Activated T-cell treated with anti-CD3 and anti-CD28 coated beads, Interleukin-2, amount 50 U/mL, for 24 hours (primary cell): Measurements from ENCODE around the gene AK4.
"Not testable (repeated sequence)": the region's sequence is repeated elsewhere in the genome, so short reads cannot be mapped to it uniquely, and the experiment has no call there.

Experiments
- DNase-seq: peaks from one replicate; pipeline ENCODE4 v3.0.0-alpha.2; 2020
- H3K27ac Mint-ChIP-seq: 2 replicates; pipeline ENCODE4 v1.8.0; 2020; ENCODE audit warnings: mild to moderate bottlenecking, mixed read lengths
- H3K27me3 Mint-ChIP-seq: 2 replicates; pipeline ENCODE4 v1.8.0; 2020; ENCODE audit warnings: mixed read lengths
- H3K36me3 Mint-ChIP-seq: 2 replicates; pipeline ENCODE4 v1.8.0; 2020; ENCODE audit warnings: low read depth, mixed read lengths
- H3K4me1 Mint-ChIP-seq: 2 replicates; pipeline ENCODE4 v1.8.0; 2020; ENCODE audit warnings: low read depth, mixed read lengths
- H3K4me3 Mint-ChIP-seq: 2 replicates; pipeline ENCODE4 v1.8.0; 2020; ENCODE audit warnings: mild to moderate bottlenecking, moderate library complexity, mixed read lengths
- H3K9me3 Mint-ChIP-seq: 2 replicates; pipeline ENCODE4 v1.8.0; 2020; ENCODE audit warnings: mixed read lengths

AK4 gene

GRCh38 chr1:65163201-65163805, 15.3 kb downstream of the AK4 start:
- DNase-seq: no peak
- Mint-ChIP-seq H3K27me3 (peaks cover 10% of the 10 kb centered on the region), H3K4me1 (peaks cover 2% of the 10 kb centered on the region), H3K36me3 (no peaks in the 10 kb centered on the region), H3K4me3 (no peak overlapping the region), H3K27ac (no peak overlapping the region), H3K9me3 (no peaks in the 10 kb centered on the region)

- H3K4me3 Mint-ChIP-seq, H3K9me3 Mint-ChIP-seq, H3K4me1 Mint-ChIP-seq, DNase-seq, H3K27ac Mint-ChIP-seq, H3K36me3 Mint-ChIP-seq: not testable (repeated sequence)
- peaks cover 10% of the 10 kb centered on the region for H3K27me3 Mint-ChIP-seq
Measured at GRCh38 chr1:65164101-65164500, 16.1 kb downstream of the AK4 start.

GRCh38 chr1:65164633-65165032, 16.6 kb downstream of the AK4 start:
- Mint-ChIP-seq H3K27me3 (peaks cover 10% of the 10 kb centered on the region), H3K27ac (no peak overlapping the region), H3K4me1 (peaks cover 2% of the 10 kb centered on the region), H3K36me3 (no peaks in the 10 kb centered on the region), H3K4me3 (no peak overlapping the region), H3K9me3 (no peaks in the 10 kb centered on the region)
- no peak for DNase-seq

- Mint-ChIP-seq H3K9me3 (no peaks in the 10 kb centered on the region), H3K27ac (no peak overlapping the region), H3K4me3 (no peak overlapping the region), H3K4me1 (peaks cover 2% of the 10 kb centered on the region), H3K36me3 (no peaks in the 10 kb centered on the region), H3K27me3 (peaks cover 10% of the 10 kb centered on the region)
- DNase-seq: no peak
Measured at GRCh38 chr1:65165269-65165993, 17.4 kb downstream of the AK4 start.

- peaks cover 2% of the 10 kb centered on the region for H3K4me1 Mint-ChIP-seq
- no peak overlapping the region for H3K4me3 Mint-ChIP-seq
- H3K27ac Mint-ChIP-seq: no peak overlapping the region
- no peak for DNase-seq
- peaks cover 10% of the 10 kb centered on the region for H3K27me3 Mint-ChIP-seq
- H3K9me3 Mint-ChIP-seq: no peaks in the 10 kb centered on the region
- H3K36me3 Mint-ChIP-seq: no peaks in the 10 kb centered on the region
Measured at GRCh38 chr1:65166572-65167305, 18.7 kb downstream of the AK4 start.

- Mint-ChIP-seq H3K36me3 (no peaks in the 10 kb centered on the region), H3K27me3 (peaks cover 10% of the 10 kb centered on the region), H3K9me3 (no peaks in the 10 kb centered on the region), H3K27ac (no peak overlapping the region), H3K4me1 (peaks cover 2% of the 10 kb centered on the region), H3K4me3 (no peak overlapping the region)
- no peak for DNase-seq
Measured at GRCh38 chr1:65167586-65168242, 19.7 kb downstream of the AK4 start.

- DNase-seq: no peak
- Mint-ChIP-seq H3K36me3 (no peaks in the 10 kb centered on the region), H3K4me1 (no peaks in the 10 kb centered on the region), H3K4me3 (no peak overlapping the region), H3K27me3 (peaks cover 6% of the 10 kb centered on the region), H3K9me3 (no peaks in the 10 kb centered on the region), H3K27ac (no peak overlapping the region)
Measured at GRCh38 chr1:65168867-65169266, 20.9 kb downstream of the AK4 start.

- Mint-ChIP-seq H3K27me3 (peaks cover 3% of the 10 kb centered on the region), H3K36me3 (no peaks in the 10 kb centered on the region), H3K9me3 (no peaks in the 10 kb centered on the region), H3K4me1 (no peaks in the 10 kb centered on the region), H3K27ac (no peak overlapping the region), H3K4me3 (no peak overlapping the region)
- no peak for DNase-seq
Measured at GRCh38 chr1:65170511-65171142, 22.6 kb downstream of the AK4 start.

GRCh38 chr1:65172936-65173690, 25.1 kb downstream of the AK4 start:
- no peak overlapping the region for H3K27ac Mint-ChIP-seq

GRCh38 chr1:65174585-65174984, 26.6 kb downstream of the AK4 start:
- Mint-ChIP-seq H3K4me1 (no peaks in the 10 kb centered on the region), H3K27ac (no peak overlapping the region), H3K4me3 (no peak overlapping the region), H3K9me3 (no peaks in the 10 kb centered on the region), H3K36me3 (no peaks in the 10 kb centered on the region), H3K27me3 (peaks cover 6% of the 10 kb centered on the region)
- no peak for DNase-seq

More at GRCh38 chr1:65172936-65173690, 25.1 kb downstream of the AK4 start:
- no peaks in the 10 kb centered on the region for H3K36me3 Mint-ChIP-seq
- no peak overlapping the region for H3K4me3 Mint-ChIP-seq
- no peaks in the 10 kb centered on the region for H3K9me3 Mint-ChIP-seq
- DNase-seq: no peak
- peaks cover 6% of the 10 kb centered on the region for H3K27me3 Mint-ChIP-seq
- H3K4me1 Mint-ChIP-seq: no peaks in the 10 kb centered on the region

GRCh38 chr1:65175171-65176055, 27.4 kb downstream of the AK4 start:
- Mint-ChIP-seq H3K9me3 (no peaks in the 10 kb centered on the region), H3K27ac (no peak overlapping the region), H3K36me3 (no peaks in the 10 kb centered on the region), H3K4me3 (no peak overlapping the region), H3K27me3 (peaks cover 6% of the 10 kb centered on the region), H3K4me1 (no peaks in the 10 kb centered on the region)
- DNase-seq: no peak

- Mint-ChIP-seq H3K4me3 (no peak overlapping the region), H3K36me3 (no peaks in the 10 kb centered on the region), H3K27me3 (peaks cover 6% of the 10 kb centered on the region), H3K27ac (no peak overlapping the region), H3K4me1 (no peaks in the 10 kb centered on the region), H3K9me3 (no peaks in the 10 kb centered on the region)
- DNase-seq: no peak
Measured at GRCh38 chr1:65176056-65176450, 28.1 kb downstream of the AK4 start.

- no peak overlapping the region for H3K27ac Mint-ChIP-seq
- DNase-seq: no peak
- no peak overlapping the region for H3K4me3 Mint-ChIP-seq
Measured at GRCh38 chr1:65176591-65176990, 28.6 kb downstream of the AK4 start.

More at GRCh38 chr1:65176591-65176990, 28.6 kb downstream of the AK4 start:
- Mint-ChIP-seq H3K36me3 (no peaks in the 10 kb centered on the region), H3K4me1 (no peaks in the 10 kb centered on the region), H3K27me3 (peaks cover 6% of the 10 kb centered on the region), H3K9me3 (no peaks in the 10 kb centered on the region)
